GM12892 (cell line): Measurements from ENCODE around the gene HCN2.

ENCODE experiments used
- DNase-seq: peaks from one replicate; pipeline ENCODE4 v3.0.0; 2011; ENCODE audit not compliant: insufficient read length
- FAIRE-seq: peaks from 2 replicates; lab custom pipeline; 2011; peaks lifted over from hg19 to GRCh38; lab: Jason Lieb, UNC
- POLR2A ChIP-seq: IDR thresholded peaks from 2 replicates; pipeline ENCODE4 v1.6.1; 2011; ENCODE audit warnings: low read depth, low read length, control low read depth
- POLR2AphosphoS5 ChIP-seq: IDR thresholded peaks from 2 replicates; pipeline ENCODE4 v1.6.1; 2011; ENCODE audit warnings: low read depth, low read length, control low read depth
- TAF1 ChIP-seq: IDR thresholded peaks from 2 replicates; pipeline ENCODE4 v1.6.1; 2011; ENCODE audit warnings: low read depth, mild to moderate bottlenecking, control low read depth, low read length, borderline replicate concordance

The HCN2 gene

GRCh38 chr19:611481-611868 is 21.8 kb downstream of the HCN2 start:
- FAIRE-seq, result no peak
- TF ChIP-seq POLR2A, result no peak
- TF ChIP-seq POLR2AphosphoS5, result no peak
- TF ChIP-seq TAF1, result no peak
- DNase-seq, result no peak

DNA sequence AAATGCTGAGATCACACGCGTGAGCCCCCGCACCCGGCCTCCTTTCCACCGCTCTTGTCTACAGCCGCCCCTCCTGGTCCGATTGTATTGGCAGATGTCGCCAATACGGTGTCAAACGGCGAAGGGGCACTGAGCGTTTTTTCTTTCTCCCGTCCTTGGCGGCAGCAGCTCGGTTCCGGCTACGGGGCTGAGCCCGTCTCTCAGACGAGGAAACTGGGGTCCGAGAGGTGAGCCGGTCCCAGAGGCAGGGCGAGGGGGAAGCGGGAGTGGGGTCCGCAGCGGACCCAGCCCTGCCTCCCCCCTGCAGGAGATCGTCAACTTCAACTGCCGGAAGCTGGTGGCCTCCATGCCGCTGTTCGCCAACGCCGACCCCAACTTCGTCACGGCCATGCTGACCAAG is 23.3 kb downstream of the HCN2 start:
- TF ChIP-seq POLR2AphosphoS5, result no peak
- TF ChIP-seq POLR2A, result no peak
- no peak for TF ChIP-seq TAF1
- FAIRE-seq, result no peak
- no peak for DNase-seq

GRCh38 chr19:613732-614567 is 24.3 kb downstream of the HCN2 start:
- DNase-seq (no peak), FAIRE-seq (no peak)
- TF ChIP-seq TAF1 (no peak), POLR2AphosphoS5 (no peak), POLR2A (no peak)

GRCh38 chr19:615619-616018 is 25.9 kb downstream of the HCN2 start:
- no peak for DNase-seq
- TF ChIP-seq TAF1 (no peak), POLR2AphosphoS5 (no peak), POLR2A (no peak)
- no peak for FAIRE-seq

- FAIRE-seq (no peak), DNase-seq (no peak)
Measured at GRCh38 chr19:616062-616700, 26.5 kb downstream of the HCN2 start.

GRCh38 chr19:616747-617526 is 27.3 kb downstream of the HCN2 start:
- no peak for DNase-seq
- FAIRE-seq, result no peak
- TF ChIP-seq POLR2AphosphoS5 (no peak), POLR2A (no peak), TAF1 (no peak)

More at GRCh38 chr19:616062-616700, 26.5 kb downstream of the HCN2 start:
- TF ChIP-seq TAF1 (no peak), POLR2AphosphoS5 (no peak), POLR2A (no peak)

- DNase-seq (no peak), FAIRE-seq (no peak)
- no peak for TF ChIP-seq POLR2A
- TF ChIP-seq TAF1, result no peak
- TF ChIP-seq POLR2AphosphoS5, result no peak
Measured at GRCh38 chr19:617551-618246, 28.0 kb downstream of the HCN2 start.

GRCh38 chr19:618247-618619 is 28.6 kb downstream of the HCN2 start:
- TF ChIP-seq POLR2AphosphoS5 (no peak), POLR2A (no peak), TAF1 (no peak)
- FAIRE-seq (no peak), DNase-seq (no peak)

DNA sequence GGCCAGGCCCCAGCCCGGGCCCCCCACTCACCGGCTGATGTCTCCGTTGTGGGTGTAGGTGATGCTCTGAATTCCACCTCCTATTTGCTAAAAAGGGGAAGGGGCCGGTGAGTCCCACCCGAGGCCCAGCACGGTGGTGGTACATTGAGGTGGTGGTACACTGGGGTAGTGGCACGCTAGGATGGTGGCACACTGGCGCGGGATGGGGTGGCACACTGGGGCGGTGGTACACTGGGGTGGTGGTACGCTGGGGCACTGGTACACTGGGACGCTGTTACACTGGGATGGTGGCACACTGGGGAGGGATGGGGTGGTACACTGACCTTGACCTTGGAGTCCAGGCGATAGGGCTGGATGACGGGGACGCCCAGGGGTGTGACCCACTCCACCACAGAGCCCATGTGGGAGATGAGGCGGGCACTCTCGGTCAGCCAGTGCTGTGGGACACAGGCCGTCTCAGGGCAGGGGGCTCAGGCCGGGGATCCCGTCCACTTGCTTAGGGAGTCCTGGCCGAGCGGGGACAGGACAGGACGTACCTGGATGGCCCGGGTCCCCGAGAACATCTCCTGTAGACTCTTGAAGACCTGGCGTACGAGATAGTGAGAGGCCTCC is 29.1 kb downstream of the HCN2 start:
- FAIRE-seq, result no peak
- no peak for DNase-seq
- TF ChIP-seq POLR2A (no peak), POLR2AphosphoS5 (no peak), TAF1 (no peak)

- no peak for TF ChIP-seq POLR2A
- no peak for TF ChIP-seq POLR2AphosphoS5
- TF ChIP-seq TAF1, result no peak
- DNase-seq, result no peak
- no peak for FAIRE-seq
Measured at GRCh38 chr19:619286-620002, 29.8 kb downstream of the HCN2 start.
